HL-60 (cell line): Measurements from ENCODE around the gene ZNF277.

Experiments
- CTCF ChIP-seq: IDR thresholded peaks from one replicate; pipeline ENCODE4 v1.5.1; 2011; ENCODE audit warnings: low read length, control low read depth, inconsistent platforms; ENCODE audit not compliant: insufficient read depth
- GABPA ChIP-seq: IDR thresholded peaks from 2 replicates; pipeline ENCODE4 v1.6.1; 2012; ENCODE audit warnings: low read depth
- POLR2AphosphoS5 ChIP-seq: IDR thresholded peaks from 2 replicates; pipeline ENCODE4 v1.6.1; 2012; ENCODE audit warnings: low read depth
- TF ChIP-seq, protein P1 (sequence below): IDR thresholded peaks from 2 replicates; pipeline ENCODE4 v1.6.1; 2012; ENCODE audit warnings: low read depth; ENCODE audit not compliant: insufficient replicate concordance

GRCh38 chr7:112212571-112212970 is 6.1 kb downstream of the ZNF277 start:
- no peak for TF ChIP-seq CTCF
- TF ChIP-seq POLR2AphosphoS5 = no peak
- TF ChIP-seq GABPA = no peak
- TF ChIP-seq, protein P1, sequence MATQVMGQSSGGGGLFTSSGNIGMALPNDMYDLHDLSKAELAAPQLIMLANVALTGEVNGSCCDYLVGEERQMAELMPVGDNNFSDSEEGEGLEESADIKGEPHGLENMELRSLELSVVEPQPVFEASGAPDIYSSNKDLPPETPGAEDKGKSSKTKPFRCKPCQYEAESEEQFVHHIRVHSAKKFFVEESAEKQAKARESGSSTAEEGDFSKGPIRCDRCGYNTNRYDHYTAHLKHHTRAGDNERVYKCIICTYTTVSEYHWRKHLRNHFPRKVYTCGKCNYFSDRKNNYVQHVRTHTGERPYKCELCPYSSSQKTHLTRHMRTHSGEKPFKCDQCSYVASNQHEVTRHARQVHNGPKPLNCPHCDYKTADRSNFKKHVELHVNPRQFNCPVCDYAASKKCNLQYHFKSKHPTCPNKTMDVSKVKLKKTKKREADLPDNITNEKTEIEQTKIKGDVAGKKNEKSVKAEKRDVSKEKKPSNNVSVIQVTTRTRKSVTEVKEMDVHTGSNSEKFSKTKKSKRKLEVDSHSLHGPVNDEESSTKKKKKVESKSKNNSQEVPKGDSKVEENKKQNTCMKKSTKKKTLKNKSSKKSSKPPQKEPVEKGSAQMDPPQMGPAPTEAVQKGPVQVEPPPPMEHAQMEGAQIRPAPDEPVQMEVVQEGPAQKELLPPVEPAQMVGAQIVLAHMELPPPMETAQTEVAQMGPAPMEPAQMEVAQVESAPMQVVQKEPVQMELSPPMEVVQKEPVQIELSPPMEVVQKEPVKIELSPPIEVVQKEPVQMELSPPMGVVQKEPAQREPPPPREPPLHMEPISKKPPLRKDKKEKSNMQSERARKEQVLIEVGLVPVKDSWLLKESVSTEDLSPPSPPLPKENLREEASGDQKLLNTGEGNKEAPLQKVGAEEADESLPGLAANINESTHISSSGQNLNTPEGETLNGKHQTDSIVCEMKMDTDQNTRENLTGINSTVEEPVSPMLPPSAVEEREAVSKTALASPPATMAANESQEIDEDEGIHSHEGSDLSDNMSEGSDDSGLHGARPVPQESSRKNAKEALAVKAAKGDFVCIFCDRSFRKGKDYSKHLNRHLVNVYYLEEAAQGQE = no peak
